ENCODE measurements around the gene GDPD5.

Gene GDPD5

DNA sequence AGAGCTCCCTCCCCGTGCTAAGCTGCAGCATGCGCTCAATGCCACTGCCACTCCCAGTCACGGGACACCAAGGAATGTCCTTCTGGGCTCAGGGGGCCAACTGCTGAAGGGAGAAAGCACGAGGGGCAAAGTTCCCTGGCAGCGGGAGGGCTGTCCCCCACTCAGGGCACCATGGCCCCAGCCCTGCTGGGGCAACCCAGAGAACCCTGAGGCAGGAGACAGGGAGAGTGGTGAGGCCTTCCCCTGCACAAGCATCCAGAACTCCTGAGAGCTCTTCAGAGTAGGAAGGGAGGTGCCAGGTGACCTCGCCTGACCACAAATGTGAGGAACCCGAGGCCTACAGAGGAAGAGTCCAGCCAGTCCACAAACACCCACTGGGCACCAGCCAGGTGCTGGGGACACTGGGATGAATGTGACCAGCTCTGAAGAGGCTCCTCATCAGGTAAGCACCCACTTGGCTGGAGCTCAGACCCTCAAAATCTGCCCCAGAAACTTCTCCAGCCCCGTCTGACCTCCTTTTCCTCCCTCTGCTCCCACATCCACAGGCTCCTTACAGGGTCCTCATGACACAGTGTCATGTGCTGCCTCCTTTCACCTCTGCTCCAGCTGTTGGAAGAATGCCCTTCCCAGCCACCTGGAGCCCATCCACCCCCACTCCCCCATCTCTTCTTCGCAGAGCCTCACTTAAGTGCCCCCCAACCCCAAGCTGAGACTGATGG is 15.6 kb downstream of the GDPD5 start:
- no peak for DNase-seq

DNA sequence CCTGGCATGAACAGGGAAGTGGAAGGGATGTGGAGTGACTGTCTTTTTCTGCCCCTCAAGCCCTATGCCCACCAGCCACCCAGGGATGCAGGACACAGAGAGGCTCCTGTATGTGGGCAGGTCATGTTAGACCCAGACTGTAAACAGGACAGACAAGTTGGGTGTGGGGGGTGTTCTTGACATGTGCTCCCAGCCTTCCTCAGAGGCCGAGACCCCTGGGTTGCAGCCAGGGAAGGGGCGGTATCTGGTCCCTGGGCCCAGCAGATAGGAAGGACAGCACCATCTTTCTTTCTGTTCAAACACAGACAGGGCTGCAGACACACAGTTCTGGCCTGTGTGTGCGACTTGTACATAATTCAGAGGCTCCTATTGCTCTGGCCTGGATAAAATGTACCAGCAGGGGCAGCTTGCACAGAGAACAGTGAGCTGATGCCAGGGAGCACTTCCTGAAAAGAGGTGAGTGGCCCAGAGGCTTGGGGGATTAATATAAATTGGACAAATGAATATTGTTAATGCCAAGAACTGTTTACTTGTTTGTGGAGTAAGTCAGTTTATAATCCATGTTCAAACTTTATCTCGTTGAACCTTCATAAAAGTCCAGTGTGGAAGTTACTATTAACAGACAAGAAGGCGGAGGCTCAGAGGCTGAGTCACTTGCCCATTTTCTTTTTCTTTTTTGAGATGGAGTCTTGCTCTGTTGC is 16.6 kb downstream of the GDPD5 start:
- no peak for DNase-seq

DNA sequence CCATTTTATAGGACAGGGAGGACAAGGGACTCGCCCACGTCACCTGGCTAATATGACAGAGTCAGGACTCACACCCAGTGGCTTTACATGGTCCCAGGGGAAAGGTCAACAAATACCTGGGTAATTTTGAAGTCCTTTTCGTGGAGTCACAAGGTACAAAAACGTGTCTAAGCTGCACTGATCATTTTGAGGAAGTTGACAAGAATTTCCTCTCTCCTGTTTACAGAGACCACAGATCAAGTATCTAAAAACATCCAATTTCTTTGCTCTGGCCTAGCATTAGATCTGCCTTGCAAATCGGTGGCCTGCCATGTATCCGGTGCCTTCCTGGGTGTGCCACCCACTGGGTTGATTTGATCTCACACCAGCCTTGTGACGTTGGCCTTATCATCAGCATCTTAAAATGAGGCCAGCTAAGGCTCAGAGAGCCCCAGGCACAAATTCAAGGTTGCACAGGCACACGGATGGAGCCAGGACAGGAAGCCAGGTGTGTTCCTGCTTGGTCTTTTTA is 17.6 kb downstream of the GDPD5 start:
- no peak for DNase-seq

DNA sequence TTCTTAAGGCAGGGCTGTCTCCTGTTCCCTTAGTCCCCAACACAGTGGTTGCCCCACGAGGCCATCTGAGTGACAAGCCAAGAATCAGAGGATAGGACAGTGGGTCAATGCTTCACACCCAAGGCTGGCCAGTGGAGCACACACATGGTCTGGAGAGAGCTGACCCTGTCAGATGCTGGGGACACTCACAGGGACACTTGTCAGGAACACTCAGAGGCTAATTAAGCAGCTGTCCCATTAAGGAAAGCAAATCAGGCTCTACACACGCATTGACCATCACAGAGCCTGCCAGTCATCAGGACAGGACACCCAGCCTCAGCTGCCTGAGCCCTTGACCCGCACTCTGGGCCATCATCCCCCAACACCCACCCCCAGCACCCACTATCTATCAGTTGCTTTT is 18.2 kb downstream of the GDPD5 start:
- DNase-seq, result no peak

DNA sequence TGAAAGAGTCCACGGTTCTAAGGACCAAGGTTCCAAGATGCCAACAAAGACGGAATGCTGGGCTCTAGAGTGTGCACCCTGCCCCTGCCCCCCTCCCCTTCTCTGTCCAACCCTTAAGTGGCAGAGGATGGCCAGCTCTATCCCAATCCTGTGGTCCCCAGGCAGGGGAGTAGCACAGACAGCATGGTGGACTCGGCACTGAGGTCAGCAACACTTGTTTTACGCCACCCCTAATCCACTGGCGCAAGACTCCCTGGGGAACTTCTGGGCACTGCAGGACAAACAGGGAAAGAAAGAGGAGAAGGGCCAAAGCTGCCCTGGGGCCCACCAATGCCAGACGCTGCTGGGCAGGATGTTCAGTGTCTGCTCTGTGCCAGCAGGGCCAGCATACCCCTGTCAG is 18.9 kb downstream of the GDPD5 start:
- DNase-seq, result no peak

DNA sequence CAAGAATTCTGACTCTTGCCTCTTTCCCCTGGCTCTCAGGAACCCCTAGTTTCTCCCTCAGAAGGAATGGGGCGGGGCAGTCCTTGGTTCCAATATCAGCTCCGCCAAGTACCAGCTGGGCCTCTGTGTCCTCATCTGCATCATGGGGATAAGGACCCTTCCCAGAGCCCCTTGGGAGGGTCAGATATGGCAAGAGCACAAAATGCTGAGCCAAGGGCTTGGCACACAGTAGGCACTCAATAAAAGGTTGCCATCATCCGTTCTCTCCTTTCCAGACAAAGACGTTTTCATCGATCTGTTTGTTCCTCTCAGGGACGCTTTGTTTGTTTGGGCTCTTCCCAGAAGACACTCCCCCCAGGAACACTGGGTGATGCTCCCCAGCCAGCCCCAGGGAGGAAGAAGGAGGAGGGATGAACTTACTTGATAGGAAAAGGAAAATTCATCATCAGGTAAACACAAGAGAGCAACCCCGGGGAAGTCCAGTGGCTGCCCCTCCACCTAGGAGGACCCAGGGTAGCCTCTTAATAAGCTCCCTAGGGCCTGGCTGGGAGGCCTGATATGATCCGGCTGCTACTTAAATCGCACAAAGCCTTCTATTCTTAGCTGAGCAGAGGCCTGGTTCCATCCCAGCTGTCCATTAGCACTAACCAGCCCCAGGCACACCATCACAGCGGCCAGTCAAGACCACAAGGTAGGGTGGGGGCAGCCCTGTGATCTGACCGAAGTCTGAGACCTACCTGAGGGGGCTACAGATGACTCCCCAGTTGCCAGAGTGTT is 19.6 kb downstream of the GDPD5 start:
- DNase-seq, result no peak

DNA sequence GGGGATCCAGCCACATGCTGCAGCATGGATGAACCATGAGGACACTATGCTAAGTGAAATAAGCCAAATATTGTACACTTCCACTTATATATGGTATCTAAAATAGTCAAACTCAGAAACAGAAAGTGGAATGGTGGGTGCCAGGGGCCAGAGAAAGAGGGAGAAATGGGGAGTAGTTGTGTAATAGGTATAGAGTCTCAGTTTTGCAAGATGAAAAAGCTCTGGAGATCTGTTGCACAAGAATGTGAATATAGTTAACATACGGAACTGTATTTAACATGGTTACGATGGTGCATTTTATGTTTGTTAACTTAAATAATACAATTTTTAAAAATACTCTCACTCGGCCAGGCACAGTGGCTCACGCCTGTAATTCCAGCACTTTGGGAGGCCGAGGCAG is 21.2 kb downstream of the GDPD5 start:
- no peak for DNase-seq

DNA sequence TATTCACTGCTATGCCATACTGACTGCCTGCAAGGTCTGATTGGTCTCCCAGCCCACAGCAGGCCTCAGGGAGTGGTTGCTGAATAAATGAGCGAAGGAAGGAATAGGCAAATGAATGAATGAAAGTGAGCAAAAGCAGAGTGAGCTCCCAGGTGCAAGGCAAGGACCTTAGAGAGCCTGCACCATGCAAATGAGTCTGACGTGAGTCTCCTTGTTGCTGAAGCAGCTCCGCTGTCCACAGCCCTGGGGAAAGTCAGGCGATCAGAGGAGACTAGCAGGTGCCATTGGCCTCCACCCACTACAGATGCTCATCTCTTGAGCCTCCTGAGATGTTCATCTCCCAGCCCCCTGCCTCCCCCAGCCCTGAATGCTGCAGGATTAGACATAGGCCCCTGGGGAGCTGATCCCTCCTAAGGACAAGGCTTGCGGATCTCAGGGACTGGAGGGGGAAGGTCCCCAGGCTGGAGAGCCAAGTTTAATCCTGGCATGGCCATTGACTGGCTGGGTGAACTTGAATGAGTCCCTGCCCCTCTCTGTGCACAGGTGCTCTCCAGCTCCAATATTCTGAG is 22.1 kb downstream of the GDPD5 start:
- DNase-seq, result no peak

DNA sequence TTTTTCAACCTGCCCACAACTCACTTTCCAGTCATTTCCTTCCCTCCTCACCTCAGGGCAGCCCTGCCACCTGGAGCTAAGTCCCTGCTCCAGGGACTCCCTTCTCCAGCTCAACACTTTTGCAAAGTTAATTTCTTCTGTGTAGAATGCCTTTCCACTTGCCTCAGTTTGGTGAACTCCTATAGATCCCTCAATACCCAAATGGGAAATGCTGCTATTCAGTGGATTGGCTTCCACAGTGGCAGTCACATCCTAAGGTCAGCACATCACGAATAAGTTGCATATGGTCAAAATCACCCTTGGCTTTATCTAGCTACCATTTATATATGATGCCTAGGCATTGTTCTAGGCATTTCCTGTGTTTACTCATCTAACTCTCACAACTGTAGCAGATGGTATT is 23.6 kb downstream of the GDPD5 start:
- no peak for DNase-seq

DNA sequence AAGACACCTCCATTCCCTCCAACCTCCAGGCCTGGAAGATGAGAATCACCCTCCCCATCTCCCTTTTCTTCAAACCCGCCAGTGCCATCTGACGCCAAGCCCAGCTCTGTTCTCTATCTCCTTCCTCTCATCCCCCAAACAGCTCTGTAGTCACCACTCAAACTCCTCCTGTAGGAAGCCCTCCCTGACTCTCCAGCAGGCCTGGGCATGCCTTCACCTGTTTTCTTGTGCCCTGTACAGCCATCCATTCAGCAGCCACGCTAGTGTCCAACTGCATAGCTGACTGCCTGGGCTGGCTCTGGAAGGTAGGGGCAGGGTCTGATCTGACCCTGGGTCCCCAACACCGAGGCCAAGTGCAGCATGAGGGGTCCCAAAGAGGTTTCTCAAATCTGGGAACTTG is 25.0 kb downstream of the GDPD5 start:
- no peak for DNase-seq

DNA sequence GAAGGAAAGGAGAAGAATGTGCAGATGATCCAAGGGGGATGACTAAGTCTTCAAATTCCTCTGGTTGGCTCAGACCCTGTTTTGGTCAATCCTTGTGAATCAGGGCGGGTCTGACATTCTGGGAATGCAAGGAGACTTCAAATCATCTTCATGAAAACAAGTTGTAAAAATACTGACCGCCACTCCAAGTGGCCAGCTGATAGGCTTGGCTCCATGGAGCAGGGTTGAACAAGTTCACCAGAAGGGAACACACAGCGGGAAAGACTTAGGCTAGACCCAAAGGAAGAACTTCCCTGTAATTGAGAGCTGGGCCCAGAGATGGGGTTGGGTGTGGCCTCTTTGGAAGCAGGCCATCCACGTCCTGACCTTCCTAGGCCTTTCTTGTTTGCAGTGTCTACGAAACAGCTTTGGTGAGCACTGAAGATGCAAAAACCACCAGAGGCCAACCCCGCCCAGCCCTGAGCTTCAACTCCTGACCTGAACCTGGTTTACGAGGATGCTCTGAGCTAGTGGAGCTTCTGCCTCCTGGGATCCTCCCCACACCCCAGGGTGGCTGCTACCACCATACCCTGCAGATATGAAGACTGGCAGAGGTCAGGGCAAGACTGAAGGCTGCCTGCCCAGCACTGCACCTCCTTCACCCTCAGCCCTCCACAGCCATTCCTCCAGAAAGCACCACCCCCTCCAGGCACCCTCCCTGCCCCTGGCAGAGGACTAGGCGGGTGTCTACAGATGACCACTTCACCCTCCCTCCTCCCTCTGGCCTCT is 26.1 kb downstream of the GDPD5 start:
- DNase-seq, result no peak

DNA sequence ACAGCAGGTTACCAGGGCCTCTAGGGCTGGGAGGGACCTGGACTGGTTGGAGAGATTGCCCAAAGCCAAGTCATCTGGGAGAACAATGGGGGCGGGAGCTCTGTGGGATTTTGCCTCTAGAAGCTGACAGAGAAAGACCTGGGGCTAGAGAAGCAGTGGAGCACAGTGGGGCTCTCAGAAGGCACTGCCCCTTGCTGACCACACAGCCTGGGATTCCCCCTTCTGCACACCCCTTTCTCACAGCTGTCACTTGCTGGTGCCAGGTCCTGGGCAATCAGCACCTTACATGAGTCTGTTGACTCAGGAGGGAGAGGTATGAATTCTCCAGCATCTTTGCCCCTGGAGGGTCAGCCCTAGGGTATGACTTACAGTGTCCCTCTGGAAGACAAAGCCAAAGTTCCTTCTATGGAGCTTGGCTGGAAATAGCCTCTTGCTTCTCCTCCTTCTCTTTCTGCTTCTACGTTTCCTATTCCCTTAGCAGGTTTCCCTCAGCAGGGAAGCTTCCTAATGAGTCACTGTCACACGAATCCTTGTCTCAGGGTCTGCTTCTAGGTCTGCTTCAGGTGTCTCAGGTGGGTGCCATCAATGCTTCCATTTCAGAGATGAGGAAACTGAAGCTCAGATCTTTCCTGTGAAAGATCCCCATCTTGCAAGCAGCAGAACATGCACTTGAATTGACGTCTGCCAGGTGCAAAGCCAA is 27.0 kb downstream of the GDPD5 start:
- no peak for DNase-seq

DNA sequence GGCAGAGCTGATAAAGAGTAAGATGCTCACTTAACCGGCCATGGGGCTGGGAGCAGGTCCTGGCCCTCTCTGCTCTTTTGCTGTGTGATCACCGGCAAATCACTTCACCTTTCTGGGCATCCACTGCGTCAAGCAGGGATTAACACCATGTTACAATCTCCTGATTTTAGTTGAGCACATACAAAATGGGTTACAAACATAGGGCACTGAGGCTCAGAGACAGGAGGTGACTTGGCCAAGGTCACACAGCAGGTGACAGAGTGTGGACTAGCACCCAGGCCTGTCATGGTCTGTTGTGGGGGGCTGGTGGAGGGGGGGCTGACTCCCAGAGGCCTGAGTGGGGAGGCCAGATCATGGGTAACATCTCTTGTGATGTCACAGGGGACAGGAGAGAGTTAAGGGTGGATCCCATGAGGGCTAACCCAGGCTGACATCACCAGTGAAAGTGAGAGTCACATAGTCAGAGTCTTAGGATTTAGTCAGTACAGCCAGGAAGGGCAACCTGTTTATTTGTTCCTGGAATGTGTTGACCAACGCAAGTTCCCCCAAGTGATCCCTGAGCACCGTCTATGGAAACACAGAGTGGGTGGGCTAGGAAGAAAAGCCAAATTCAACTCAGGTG is 27.8 kb downstream of the GDPD5 start:
- no peak for DNase-seq

DNA sequence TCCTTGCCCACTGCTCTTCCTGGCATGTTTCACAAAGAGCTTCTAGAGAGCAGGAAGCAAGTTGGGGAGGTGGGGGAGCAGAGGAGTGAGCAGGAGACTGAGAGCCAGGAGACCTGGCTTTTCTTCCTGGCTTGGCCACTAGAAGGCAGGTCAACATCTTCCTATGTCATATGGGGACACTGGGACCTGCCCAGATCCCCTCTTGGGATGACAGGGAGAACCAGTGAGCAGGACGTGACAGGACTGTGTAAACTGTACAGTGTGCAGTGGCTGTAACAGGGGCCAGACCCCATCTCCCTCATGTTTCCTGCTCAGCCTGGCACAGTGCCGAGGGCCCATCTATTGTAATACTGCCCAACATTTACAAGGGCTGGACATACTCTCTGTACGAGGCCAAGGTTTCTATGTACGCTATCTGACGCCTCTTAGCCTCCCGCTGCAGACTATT is 29.4 kb downstream of the GDPD5 start:
- no peak for DNase-seq

DNA sequence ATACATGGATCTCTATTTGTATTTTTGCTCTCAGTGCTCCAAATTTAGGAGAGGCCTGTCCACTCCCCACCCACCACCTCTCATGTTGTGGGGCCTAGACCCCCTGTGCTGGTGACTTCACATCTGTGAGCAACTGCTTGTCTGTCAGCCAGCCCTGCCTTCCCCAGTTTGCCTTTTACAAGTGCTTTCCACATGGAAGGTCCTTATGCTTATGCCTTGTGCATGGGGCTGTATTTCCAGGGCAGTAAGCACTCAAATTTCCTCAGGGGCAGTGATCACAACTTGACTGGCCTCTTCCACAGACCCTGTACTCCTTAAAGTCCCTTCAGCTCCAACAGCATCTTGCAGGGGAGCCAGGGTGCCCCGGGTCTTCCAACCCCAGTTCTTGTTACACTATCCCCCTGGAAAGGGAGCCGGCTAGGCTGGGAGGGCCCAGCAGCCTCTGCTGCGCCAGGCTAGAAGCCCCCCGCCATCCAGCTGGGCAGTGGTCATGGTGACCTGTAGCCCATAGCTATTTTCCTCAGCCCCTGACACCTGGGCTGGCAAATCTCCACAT is 29.9 kb downstream of the GDPD5 start:
- no peak for DNase-seq

DNA sequence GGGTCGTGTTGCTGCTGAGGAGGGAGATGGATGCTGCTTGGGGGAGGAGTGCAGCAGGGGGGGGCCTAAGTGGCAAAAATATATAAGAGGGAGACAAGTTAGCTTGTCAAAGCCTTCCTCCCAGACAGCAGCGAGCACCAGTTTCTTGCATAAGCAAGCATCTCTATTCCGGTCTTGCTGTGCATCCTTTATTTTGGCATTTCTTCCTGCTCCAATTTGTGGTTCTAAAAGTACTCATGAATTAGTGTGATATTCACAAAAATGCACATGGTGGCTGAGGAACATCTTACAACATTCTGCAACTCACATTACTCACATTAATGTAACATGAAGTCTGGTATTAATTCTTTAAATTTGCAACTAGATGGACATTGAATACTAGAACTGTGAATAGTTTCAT is 32.1 kb downstream of the GDPD5 start:
- no peak for DNase-seq

DNA sequence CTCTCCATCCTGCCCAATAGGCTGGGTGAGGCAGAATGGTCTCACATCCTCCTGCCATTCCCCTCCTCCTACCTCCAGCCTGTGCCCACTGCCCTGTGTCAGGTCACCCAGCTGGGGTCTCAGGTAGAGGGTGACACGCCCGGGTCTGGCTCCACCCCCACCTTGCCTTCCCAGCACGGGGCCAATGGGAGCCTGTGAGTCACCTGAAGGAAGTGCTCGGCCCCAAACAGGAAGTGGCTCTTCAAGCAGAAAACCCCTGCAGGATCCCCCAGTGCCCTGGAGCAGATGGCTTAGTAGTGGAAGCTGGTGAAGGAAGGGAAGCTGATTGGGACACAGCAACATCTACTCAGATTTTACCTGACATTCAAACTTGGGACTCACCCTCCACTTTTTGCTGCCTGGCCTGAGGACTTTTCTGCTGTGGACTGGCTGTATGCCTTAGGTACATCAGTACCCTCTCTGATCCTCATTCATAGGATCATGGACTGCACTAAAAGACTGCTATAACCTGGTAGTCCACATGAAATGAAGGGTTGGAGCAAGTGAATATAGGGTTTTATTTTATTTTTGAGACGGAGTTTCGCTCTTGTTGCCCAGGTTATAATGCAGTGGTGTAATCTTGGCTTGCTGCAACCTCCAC is 33.4 kb downstream of the GDPD5 start:
- peak; percentile 34 for DNase-seq

DNA sequence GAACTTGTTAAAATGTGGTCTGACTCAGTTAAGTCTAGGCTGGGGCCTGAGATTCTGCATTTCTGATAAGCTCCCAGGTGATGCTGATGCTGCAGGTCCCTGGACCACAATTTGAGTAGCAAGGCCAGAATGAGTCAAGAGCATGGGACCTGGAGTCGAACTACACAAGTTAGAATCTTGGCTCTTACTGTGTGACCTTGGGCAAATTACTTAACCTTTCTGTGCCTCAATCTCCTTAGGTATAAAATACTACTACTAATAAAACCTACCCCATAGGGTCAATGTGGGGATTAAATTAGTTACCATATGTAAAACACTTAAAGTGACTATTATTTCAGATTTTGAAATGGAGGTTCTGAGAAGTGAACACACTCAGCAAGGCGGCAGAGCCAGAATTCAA is 34.3 kb downstream of the GDPD5 start:
- DNase-seq, result no peak

DNA sequence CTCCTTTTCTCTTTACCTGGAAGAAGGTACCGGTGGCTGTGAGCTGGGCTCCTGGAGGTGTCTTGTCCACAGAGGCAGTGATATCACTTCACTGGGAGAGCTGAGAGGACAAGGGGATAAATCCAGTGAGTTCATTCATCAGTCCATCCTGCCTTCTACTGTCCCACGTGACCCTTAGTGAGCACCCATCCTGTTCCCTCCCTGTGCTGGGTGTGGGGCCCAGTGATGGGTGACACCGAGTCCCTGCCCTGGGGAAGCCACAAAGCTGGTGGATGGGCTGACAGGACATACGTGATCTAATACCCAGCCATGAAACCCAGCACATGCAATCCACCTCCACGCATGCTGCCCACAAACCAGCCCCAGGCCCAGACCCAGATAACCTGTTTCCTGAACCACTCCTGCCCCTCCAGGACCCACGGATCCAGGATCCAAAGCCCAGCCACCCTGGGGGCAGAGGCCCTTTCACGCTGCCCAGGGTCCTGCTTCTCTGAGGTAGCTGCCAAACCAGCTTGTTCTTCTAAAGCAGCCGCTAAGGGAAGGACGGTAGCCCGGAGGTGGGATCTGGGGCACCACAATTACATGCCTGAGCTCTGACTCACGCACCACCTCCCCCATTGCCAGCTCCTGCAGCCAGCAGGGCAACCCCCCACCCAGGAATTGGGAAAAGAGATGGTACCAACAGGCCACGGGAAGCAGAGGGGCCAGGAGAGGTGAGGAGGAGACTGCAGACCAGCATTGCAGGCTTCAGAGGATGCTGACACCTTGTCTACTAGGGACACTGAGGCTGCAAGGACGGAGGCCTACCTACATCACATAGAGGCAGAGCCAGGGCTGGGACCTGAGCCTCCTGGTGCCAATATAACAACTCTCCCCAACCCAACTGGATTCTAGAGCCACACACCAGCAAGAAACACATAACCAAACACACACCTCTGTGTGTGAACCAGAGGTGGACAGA is 35.2 kb downstream of the GDPD5 start:
- DNase-seq, result no peak
